IMR-90 (cell line): ENCODE measurements around the gene TMEM176B.

Experiments
- CEBPB ChIP-seq: IDR thresholded peaks from 2 replicates; pipeline ENCODE4 v1.6.1; 2012; ENCODE audit warnings: low read depth, low read length, improper control_type of control experiment
- CTCF ChIP-seq: conservative IDR thresholded peaks from 2 replicates; pipeline ENCODE4 v1.5.1; 2012; ENCODE audit warnings: mild to moderate bottlenecking, low read depth, low read length, improper control_type of control experiment
- MAFK ChIP-seq: IDR thresholded peaks from 2 replicates; pipeline ENCODE4 v1.6.1; 2012; ENCODE audit warnings: low read depth, low read length, improper control_type of control experiment
- MXI1 ChIP-seq: IDR thresholded peaks from 2 replicates; pipeline ENCODE4 v1.6.1; 2012; ENCODE audit warnings: low read depth, mild to moderate bottlenecking, low read length, moderate library complexity, borderline replicate concordance
- SMC3 ChIP-seq: fragments of 150-350 bp; IDR thresholded peaks from 2 replicates; pipeline ENCODE4 v1.6.1; 2016; ENCODE audit warnings: low read depth, mild to moderate bottlenecking, antibody characterized with exemption, low read length, moderate library complexity

GRCh38 chr7:150806454-150806853 lies 6.3 kb upstream of the TMEM176B start:
- TF ChIP-seq SMC3 (no peak), CTCF (no peak), MXI1 (no peak), CEBPB (no peak), MAFK (no peak)
